ENCODE measurements around the gene TMEM8B. TPM values are rescaled to one million over a fixed set of nuclear protein-coding genes. Genes with fewer than 3 reads are reported as not detected.

Gene TMEM8B
- total RNA-seq, 1 donor from 2014 or later, result 2.3 TPM

GRCh38 chr9:35914301-35914807 is 85.3 kb downstream of the TMEM8B start:
- no peak for DNase-seq
- Mint-ChIP-seq H3K27me3 (no peaks in the 10 kb centered on the region), H3K4me1 (peaks cover 17% of the 10 kb centered on the region), H3K27ac (no peak overlapping the region), H3K9me3 (no peaks in the 10 kb centered on the region), H3K36me3 (ENCODE audit: low read depth) (no peaks in the 10 kb centered on the region), H3K4me3 (no peak overlapping the region)
- intact Hi-C loops (cut with micrococcal nuclease), result no loop called here

Other genes starting within 250 kb of the TMEM8B start
- gene TESK1, start 224.0 kb upstream of the TMEM8B start, total RNA-seq, result 48.7 and 52.9 TPM in 2 replicates
- 8.1 and 9.0 TPM in 2 replicates for gene CD72, start 210.8 kb upstream of the TMEM8B start, total RNA-seq
- 80.4 and 81.8 TPM in 2 replicates for gene SIT1, start 178.3 kb upstream of the TMEM8B start, total RNA-seq
- gene RMRP, start 171.2 kb upstream of the TMEM8B start, total RNA-seq, result 5,949 and 6,301 TPM in 2 replicates
- 20.8 and 21.8 TPM in 2 replicates for gene CCDC107, start 170.9 kb upstream of the TMEM8B start, total RNA-seq
- gene ARHGEF39, start 164.0 kb upstream of the TMEM8B start, total RNA-seq, result 9.9 and 10.8 TPM in 2 replicates
- gene CA9, start 155.3 kb upstream of the TMEM8B start, total RNA-seq, result 0.52 and 0.82 TPM in 2 replicates
- gene TPM2, start 139.3 kb upstream of the TMEM8B start, total RNA-seq, result 3.6 and 3.8 TPM in 2 replicates
- gene TLN1, start 97.0 kb upstream of the TMEM8B start, total RNA-seq, result 220 and 243 TPM in 2 replicates
- 27.0 and 27.6 TPM in 2 replicates for gene CREB3, start 96.6 kb upstream of the TMEM8B start, total RNA-seq
- gene GBA2, start 80.0 kb upstream of the TMEM8B start, total RNA-seq, result 46.7 and 50.1 TPM in 2 replicates
- 16.3 and 16.7 TPM in 2 replicates for gene RGP1, start 79.9 kb upstream of the TMEM8B start, total RNA-seq
- 0.88 TPM in 1 of 2 replicates, not detected in the other for gene MSMP, start 75.0 kb upstream of the TMEM8B start, total RNA-seq
- gene NPR2, start 37.6 kb upstream of the TMEM8B start, total RNA-seq, result 11.3 and 15.4 TPM in 2 replicates
- 0.21 and 0.52 TPM in 2 replicates for gene SPAG8, start 17.0 kb upstream of the TMEM8B start, total RNA-seq
- gene HINT2, start 14.2 kb upstream of the TMEM8B start, total RNA-seq, result 42.3 and 42.5 TPM in 2 replicates
- not detected in 2 replicates for gene FAM221B, start 496 bp upstream of the TMEM8B start, total RNA-seq
- gene OR13J1, start 41.2 kb downstream of the TMEM8B start, total RNA-seq, result not detected in 2 replicates
- not detected in 2 replicates for gene HRCT1, start 77.0 kb downstream of the TMEM8B start, total RNA-seq
- gene SPAAR, start 80.3 kb downstream of the TMEM8B start, total RNA-seq, result not detected in 2 replicates
- gene OR2S2, start 128.9 kb downstream of the TMEM8B start, total RNA-seq, result not detected in 2 replicates
- 3.9 and 4.3 TPM in 2 replicates for gene RECK, start 207.7 kb downstream of the TMEM8B start, total RNA-seq

All from activated CD4-positive, alpha-beta T cell treated with anti-CD3 and anti-CD28 coated beads, Interleukin-2, amount 10 ng/mL, durations not matched to agents 24 days and 14 days (primary cell).